HG03575 (cell line): ENCODE results near the gene GLRA2.

Experiments used
- ATAC-seq: cut with Tn5 transposase; IDR thresholded peaks from one replicate; pipeline ENCODE4 v1.9.1; 2021; ENCODE audit not compliant: unreplicated experiment, insufficient number of reproducible peaks, low FRiP score; ENCODE audit errors: extremely low read depth

The GLRA2 gene

GRCh38 chrX:14529290-14529989 is at the start of gene GLRA2:
TSS of gene GLRA2 (plus strand) at chrX:14529536. CDS start at chrX:14530058, 522 bp downstream.
- ATAC-seq: no peak

- no peak for ATAC-seq
These were observed 39.9 kb upstream of the GLRA2 start for GRCh38 chrX:14489437-14489836.

- ATAC-seq: no peak
These were observed 37.6 kb upstream of the GLRA2 start for GRCh38 chrX:14491689-14492088.

GRCh38 chrX:14496674-14497073 is 32.7 kb upstream of the GLRA2 start:
- ATAC-seq: no peak

GRCh38 chrX:14497184-14497666 is 32.1 kb upstream of the GLRA2 start:
- ATAC-seq: peak; percentile 59

- ATAC-seq: no peak
These were observed 28.0 kb upstream of the GLRA2 start for GRCh38 chrX:14501327-14501726.

GRCh38 chrX:14504960-14505538 is 24.3 kb upstream of the GLRA2 start:
- no peak for ATAC-seq

GRCh38 chrX:14505648-14506047 is 23.7 kb upstream of the GLRA2 start:
- ATAC-seq: no peak

- no peak for ATAC-seq
These were observed 22.5 kb upstream of the GLRA2 start for GRCh38 chrX:14506866-14507265.

GRCh38 chrX:14508025-14508690 is 21.2 kb upstream of the GLRA2 start:
- no peak for ATAC-seq

- no peak for ATAC-seq
These were observed 19.8 kb upstream of the GLRA2 start for GRCh38 chrX:14509325-14510057.

- ATAC-seq: no peak
These were observed 577 bp upstream of the GLRA2 start for GRCh38 chrX:14528629-14529289.

- no peak for ATAC-seq
These were observed 4.5 kb downstream of the GLRA2 start for GRCh38 chrX:14533867-14534266.

GRCh38 chrX:14546190-14546589 is 16.9 kb downstream of the GLRA2 start:
- no peak for ATAC-seq

GRCh38 chrX:14554131-14554715 is 24.9 kb downstream of the GLRA2 start:
- ATAC-seq: no peak

- ATAC-seq: no peak
These were observed 34.7 kb downstream of the GLRA2 start for GRCh38 chrX:14564058-14564457.

- no peak for ATAC-seq
These were observed 43.8 kb downstream of the GLRA2 start for GRCh38 chrX:14573161-14573560.

GRCh38 chrX:14581081-14581480 is 51.7 kb downstream of the GLRA2 start:
- no peak for ATAC-seq

GRCh38 chrX:14584548-14584947 is 55.2 kb downstream of the GLRA2 start:
- no peak for ATAC-seq
